HT1080 (cell line): ENCODE results near the gene ARHGAP26. TPM values are rescaled to one million over a fixed set of nuclear protein-coding genes. Genes with fewer than 3 reads are reported as not detected.

Source experiments
- DNase-seq: peaks from one replicate; pipeline ENCODE4 v3.0.0-alpha.2; 2015; ENCODE audit warnings: low read depth
- total RNA-seq: library from RNA; depleted of rRNA; stranded (reverse); fragments of >200 nt; shearing (Covaris generic); gene quantifications from 2 replicates; pipeline ENCODE4 v1.2.3, GENCODE V29; 2014

The ARHGAP26 gene
- total RNA-seq, 1 experiment from 2014 or later = 9.9 TPM

- DNase-seq = peak; percentile 96
These were observed 263.5 kb downstream of the ARHGAP26 start for GRCh38 chr5:143033535-143034250.

- no peak for DNase-seq
These were observed 266.2 kb downstream of the ARHGAP26 start for GRCh38 chr5:143036146-143036927.

GRCh38 chr5:143037071-143037470, 266.9 kb downstream of the ARHGAP26 start:
- DNase-seq = peak; percentile 78

- DNase-seq = no peak
These were observed 267.5 kb downstream of the ARHGAP26 start for GRCh38 chr5:143037708-143038107.

GRCh38 chr5:143040622-143041021, 270.4 kb downstream of the ARHGAP26 start:
- DNase-seq = no peak

- DNase-seq = no peak
These were observed 271.3 kb downstream of the ARHGAP26 start for GRCh38 chr5:143041461-143041860.

GRCh38 chr5:143041972-143042770, 272.0 kb downstream of the ARHGAP26 start:
- peak; percentile 45 for DNase-seq

- DNase-seq = no peak
These were observed 274.1 kb downstream of the ARHGAP26 start for GRCh38 chr5:143044265-143044664.

- DNase-seq = no peak
These were observed 274.9 kb downstream of the ARHGAP26 start for GRCh38 chr5:143045062-143045461.

GRCh38 chr5:143046314-143046713, 276.1 kb downstream of the ARHGAP26 start:
- DNase-seq = no peak

GRCh38 chr5:143047091-143047490, 276.9 kb downstream of the ARHGAP26 start:
- no peak for DNase-seq

- no peak for DNase-seq
These were observed 280.0 kb downstream of the ARHGAP26 start for GRCh38 chr5:143050183-143050582.

- peak; percentile 70 for DNase-seq
These were observed 281.3 kb downstream of the ARHGAP26 start for GRCh38 chr5:143051244-143052058.

GRCh38 chr5:143052967-143053682, 282.9 kb downstream of the ARHGAP26 start:
- DNase-seq = no peak

GRCh38 chr5:143053780-143054179, 283.6 kb downstream of the ARHGAP26 start:
- DNase-seq = no peak

GRCh38 chr5:143054480-143054941, 284.3 kb downstream of the ARHGAP26 start:
- no peak for DNase-seq

GRCh38 chr5:143055596-143056338, 285.6 kb downstream of the ARHGAP26 start:
- no peak for DNase-seq

- no peak for DNase-seq
These were observed 286.1 kb downstream of the ARHGAP26 start for GRCh38 chr5:143056339-143056704.

- DNase-seq = no peak
These were observed 286.8 kb downstream of the ARHGAP26 start for GRCh38 chr5:143056792-143057579.
